Stimulated activated effector memory CD8-positive, alpha-beta T cell treated with anti-CD3 and anti-CD28 coated beads, Interleukin-12 subunit alpha, Interleukin-12 subunit beta, amount 100 ng/mL, for 72 hours (primary cell): ENCODE data around the gene PLAC9.

Source experiments
- ATAC-seq: fragments of 150-1000 bp; cut with Tn5 transposase; 2 replicates; pipeline ENCODE4 v1.10.0; 2021
- DNase-seq, 2 donors: peaks; one replicate each; pipeline ENCODE4 v3.0.0; 2021 to 2022; ENCODE audit warnings: low spot score in 2 of 2
- H3K27ac Mint-ChIP-seq: one replicate; pipeline ENCODE4 v1.8.0; 2022; ENCODE audit warnings: mild to moderate bottlenecking, mixed read lengths
- H3K36me3 Mint-ChIP-seq: one replicate; pipeline ENCODE4 v1.8.0; 2022; ENCODE audit warnings: mild to moderate bottlenecking, mixed read lengths
- H3K4me1 Mint-ChIP-seq: one replicate; pipeline ENCODE4 v1.8.0; 2022; ENCODE audit warnings: mixed read lengths
- H3K4me3 Mint-ChIP-seq: one replicate; pipeline ENCODE4 v1.8.0; 2022; ENCODE audit warnings: mild to moderate bottlenecking, mixed read lengths
- H3K9me3 Mint-ChIP-seq: one replicate; pipeline ENCODE4 v1.8.0; 2022; ENCODE audit warnings: mixed read lengths

Gene PLAC9

DNA sequence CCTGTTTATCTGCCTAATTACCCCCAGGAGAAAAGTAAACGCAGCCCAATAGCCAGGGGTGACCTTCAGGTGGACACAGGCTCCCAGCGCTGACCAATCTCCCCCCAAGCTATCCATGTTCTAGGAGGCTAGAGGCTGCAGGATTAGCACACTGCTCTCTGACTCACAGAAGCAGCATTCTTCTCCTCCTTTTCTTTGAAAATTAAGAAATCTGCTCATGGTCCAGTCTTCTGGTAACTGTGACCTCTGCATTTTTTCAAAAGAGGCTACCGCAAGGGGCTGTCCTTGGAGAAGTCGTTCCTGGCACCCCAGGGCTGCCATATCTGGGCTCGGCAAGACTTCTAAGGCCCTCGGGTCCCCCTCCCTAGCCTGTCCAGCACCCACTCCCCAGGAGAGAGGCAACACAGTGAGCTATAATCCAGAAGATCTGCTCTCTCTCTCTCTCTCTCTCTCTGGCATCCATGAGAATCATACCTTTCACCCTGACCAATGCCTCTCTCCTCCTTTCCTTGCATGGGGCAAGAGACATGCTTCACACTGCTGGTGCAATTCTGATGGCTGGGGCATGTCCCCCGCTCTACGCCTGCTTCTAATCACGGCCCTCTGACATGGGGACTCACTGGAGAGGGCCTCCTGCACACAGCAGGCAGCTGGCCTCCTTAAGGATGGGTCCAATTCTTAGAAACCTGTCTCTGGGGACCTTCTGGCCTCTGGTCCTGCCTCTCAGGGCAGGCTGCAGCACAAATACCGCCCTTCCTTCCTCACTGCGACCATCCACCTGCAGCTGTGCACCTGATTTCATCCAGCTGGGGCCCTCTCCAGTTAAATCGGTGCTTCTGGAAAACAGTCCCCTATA is 45.5 kb downstream of the PLAC9 start:
- Mint-ChIP-seq H3K27ac (peak overlapping the region; percentile 87), H3K9me3 (no peaks in the 10 kb centered on the region), H3K4me1 (peaks cover 56% of the 10 kb centered on the region), H3K4me3 (no peak overlapping the region), H3K36me3 (peaks cover 71% of the 10 kb centered on the region)
- ATAC-seq (no peak), DNase-seq (no peak)

DNA sequence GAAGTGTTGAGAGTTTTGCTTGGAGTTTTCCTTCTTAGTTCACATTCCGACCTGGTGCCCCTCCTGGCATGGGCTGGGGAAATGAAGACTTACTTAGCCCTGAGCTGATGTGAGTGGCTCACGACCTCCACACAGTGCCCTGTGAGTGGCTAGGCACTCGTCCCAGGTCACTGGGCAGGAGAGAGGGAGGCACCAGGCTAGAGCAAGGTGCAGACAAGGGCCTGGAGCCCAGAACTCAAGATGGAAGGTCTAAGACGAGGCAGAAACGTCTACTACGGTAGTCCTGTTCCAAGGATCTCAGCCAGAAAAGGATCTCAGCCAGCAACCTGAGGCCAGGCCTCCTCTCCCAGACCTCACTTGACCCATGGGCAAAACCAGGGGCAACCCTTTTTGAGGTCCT is 50.5 kb downstream of the PLAC9 start:
- Mint-ChIP-seq H3K36me3 (peaks cover 32% of the 10 kb centered on the region), H3K4me1 (peaks cover 83% of the 10 kb centered on the region), H3K9me3 (no peaks in the 10 kb centered on the region), H3K4me3 (no peak overlapping the region), H3K27ac (no peak overlapping the region)
- DNase-seq (no peak), ATAC-seq (no peak)

DNA sequence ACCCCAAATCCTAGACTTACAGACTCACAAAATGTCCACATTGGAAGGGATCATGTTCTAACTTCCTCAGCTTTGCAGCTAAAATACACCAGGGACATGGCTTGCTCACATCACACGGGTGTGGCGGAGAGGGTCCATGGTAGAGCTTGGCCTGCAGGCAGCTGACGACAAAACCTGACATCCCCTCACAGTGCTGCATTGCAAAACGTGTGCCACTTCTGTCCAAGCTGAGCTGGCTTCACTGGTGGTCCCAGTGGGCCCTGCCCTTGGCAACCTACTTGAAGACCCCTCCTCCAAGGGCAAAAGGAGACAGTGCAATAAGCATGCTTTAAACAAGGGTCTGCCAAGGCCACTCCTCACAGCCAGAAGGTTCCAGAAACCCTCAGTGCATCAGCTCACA is 50.9 kb downstream of the PLAC9 start:
- Mint-ChIP-seq H3K9me3 (no peaks in the 10 kb centered on the region), H3K36me3 (peaks cover 28% of the 10 kb centered on the region), H3K4me3 (no peak overlapping the region), H3K4me1 (peaks cover 83% of the 10 kb centered on the region), H3K27ac (no peak overlapping the region)
- ATAC-seq (no peak), DNase-seq (no peak)

DNA sequence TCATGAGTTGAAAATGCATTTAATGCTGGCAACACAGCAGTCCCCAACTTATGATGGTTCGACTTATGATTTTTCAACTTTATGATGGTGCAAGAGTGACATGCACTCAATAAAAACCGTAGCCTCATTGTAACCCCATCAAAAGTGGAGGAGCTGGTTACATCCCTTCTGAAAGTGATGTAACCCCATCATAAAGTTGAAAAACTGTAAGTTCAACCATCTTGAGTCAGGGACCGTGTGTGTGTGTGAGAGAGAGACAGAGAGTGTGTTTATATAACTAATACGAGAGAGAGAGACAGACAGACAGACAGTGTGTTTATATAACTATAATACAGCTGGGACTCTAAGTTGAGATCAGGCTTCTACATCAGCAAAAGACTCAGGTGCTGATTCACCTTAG is 51.8 kb downstream of the PLAC9 start:
- Mint-ChIP-seq H3K36me3 (peaks cover 23% of the 10 kb centered on the region), H3K9me3 (no peaks in the 10 kb centered on the region), H3K4me1 (peaks cover 83% of the 10 kb centered on the region), H3K27ac (peak overlapping the region; percentile 86), H3K4me3 (no peak overlapping the region)
- DNase-seq: no peak
- no peak for ATAC-seq

DNA sequence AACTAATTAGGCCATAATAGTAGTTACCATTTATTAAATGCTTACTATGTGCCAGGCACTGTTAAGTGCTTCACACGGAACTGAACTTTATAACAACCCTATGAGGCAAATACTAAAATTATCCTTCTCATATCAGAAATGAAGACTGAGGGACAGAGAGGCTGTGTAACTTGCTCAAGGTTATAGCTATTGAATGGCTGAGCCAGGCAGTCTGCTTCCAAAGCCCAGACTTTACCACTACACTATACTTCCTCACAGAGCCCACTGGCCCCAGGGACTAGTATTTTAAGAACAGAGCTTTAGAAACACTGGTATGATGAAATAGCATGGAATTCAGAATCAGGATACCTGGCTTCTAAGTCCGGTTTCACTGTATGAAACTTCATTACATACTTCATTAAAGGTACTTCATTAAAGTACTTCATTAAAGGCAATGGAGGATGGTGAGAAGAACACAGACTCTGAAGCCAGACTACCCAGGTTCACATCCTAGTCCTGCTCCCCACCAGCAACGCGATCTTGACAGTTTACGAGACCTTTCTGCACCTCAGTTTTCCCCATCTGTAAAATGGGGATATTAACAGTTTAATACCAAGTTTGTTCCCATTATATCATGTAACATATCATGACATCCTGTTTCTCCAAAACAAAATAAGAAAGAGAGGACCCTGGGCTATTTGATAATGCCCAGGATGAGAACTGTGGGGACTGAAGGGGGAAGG is 53.2 kb downstream of the PLAC9 start:
- H3K4me3 Mint-ChIP-seq: peak overlapping the region; percentile 66
- peaks cover 83% of the 10 kb centered on the region for H3K4me1 Mint-ChIP-seq
- ATAC-seq: no peak
- peaks cover 11% of the 10 kb centered on the region for H3K36me3 Mint-ChIP-seq
- peak overlapping the region; percentile 86 for H3K27ac Mint-ChIP-seq
- no peak for DNase-seq
- H3K9me3 Mint-ChIP-seq: no peaks in the 10 kb centered on the region

DNA sequence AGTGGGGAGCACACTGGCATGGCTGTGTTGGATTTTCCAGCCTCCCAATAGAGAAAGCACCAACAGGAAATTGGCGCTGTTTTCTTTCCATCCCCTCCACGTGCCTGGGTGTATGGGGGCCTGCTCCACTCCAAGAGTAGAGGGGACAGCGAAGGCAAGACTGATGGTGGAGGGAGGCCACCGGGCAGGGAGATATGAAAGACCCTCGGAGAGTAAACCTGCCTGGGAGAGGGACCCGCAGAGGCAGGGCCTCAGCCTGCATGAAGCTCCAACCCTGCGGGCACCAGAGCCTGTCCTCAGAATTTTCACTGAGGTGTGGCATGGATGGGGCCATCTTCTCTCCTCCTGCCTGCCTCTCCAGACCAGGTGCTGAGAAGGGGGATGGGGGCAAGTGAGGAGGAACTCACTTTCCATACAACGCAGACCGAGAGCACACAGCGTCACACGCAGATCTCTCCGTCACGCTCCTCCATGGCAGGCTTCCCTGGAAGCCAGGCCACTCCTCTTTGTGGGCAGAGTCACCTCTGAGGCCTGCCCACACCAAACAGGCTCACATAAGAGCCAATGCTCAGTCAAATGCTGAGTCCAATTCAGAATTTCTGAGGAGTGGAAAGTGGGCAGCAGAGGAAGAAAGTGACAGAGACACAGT is 54.0 kb downstream of the PLAC9 start:
- peaks cover 86% of the 10 kb centered on the region for H3K4me1 Mint-ChIP-seq

DNA sequence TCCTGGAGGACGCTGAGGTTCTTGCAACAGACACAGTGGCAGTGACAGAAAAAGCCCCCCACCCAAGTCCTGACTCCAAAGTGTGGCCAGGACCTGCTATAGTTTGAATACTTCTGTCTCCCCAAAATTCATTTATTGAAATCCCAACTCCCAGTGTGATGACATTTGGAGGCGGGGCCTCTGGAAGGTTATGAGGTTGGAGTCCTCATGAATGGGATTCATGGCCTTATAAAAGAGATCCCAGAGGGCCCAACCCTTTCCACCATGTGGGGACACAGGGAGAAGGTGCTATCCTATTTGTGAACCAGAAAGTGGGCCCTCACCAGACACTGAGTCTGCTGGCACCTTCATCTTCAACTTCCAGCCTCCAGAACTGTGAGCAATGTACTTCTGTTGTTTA is 54.5 kb downstream of the PLAC9 start:
- no peak for ATAC-seq
- H3K36me3 Mint-ChIP-seq: peaks cover 13% of the 10 kb centered on the region
- H3K9me3 Mint-ChIP-seq: no peaks in the 10 kb centered on the region
- peak overlapping the region; percentile 66 for H3K4me3 Mint-ChIP-seq
- H3K27ac Mint-ChIP-seq: peak overlapping the region; percentile 86
- peaks cover 86% of the 10 kb centered on the region for H3K4me1 Mint-ChIP-seq
- DNase-seq: no peak

More for the DNA sequence above, 54.0 kb downstream of the PLAC9 start:
- Mint-ChIP-seq H3K9me3 (no peaks in the 10 kb centered on the region), H3K4me3 (peak overlapping the region; percentile 66), H3K36me3 (peaks cover 14% of the 10 kb centered on the region), H3K27ac (peak overlapping the region; percentile 86)
- DNase-seq: no peak
- ATAC-seq: no peak

DNA sequence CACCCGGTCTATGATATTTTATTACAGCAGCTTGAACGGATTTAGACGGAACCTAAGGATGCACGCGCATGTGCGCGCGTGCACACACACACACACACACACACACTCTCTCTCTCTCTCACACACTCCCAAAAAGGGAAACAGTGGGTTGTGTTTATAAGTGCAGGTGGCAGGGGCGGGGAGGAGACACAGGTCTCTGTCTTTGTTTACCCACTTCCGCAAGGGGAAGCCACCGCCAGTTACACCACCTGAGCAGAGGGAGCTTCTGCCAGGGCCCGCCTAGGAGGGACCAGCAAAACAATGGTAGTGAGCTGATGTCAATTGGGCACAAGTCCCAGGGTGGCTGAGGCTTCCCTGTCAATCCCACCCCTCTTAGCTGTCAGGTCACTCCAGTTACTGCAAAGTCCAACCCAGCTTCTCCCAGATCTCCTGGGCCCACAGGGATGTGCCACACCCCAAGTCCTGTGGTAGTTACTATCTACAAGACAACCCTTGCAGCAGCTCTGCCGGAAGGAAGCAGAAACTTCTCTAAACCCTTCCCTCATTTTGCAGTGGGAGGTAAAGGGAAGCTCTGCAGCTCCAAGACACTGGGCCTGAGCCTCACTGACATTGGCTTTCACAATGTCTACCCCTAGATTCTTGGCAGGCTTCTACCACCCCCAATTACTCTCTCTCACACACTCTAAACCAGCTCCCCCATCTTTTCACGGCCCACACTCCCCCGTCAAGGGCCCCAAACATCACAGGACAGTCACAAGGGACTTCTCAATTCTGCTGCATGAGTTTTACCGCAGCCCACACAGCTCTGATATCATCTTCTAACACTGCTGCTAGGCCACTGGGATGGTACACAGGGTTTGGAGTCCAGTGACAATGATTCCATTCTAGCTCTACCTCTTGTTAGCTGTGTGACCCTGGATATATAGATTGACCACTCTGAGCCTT is 55.2 kb downstream of the PLAC9 start:
- no peaks in the 10 kb centered on the region for H3K9me3 Mint-ChIP-seq
- peak overlapping the region; percentile 86 for H3K27ac Mint-ChIP-seq
- peaks cover 11% of the 10 kb centered on the region for H3K36me3 Mint-ChIP-seq
- ATAC-seq (peak; percentile 93), DNase-seq (peak; percentile 40 to 80)
- H3K4me3 Mint-ChIP-seq: peak overlapping the region; percentile 66
- H3K4me1 Mint-ChIP-seq: peaks cover 87% of the 10 kb centered on the region

DNA sequence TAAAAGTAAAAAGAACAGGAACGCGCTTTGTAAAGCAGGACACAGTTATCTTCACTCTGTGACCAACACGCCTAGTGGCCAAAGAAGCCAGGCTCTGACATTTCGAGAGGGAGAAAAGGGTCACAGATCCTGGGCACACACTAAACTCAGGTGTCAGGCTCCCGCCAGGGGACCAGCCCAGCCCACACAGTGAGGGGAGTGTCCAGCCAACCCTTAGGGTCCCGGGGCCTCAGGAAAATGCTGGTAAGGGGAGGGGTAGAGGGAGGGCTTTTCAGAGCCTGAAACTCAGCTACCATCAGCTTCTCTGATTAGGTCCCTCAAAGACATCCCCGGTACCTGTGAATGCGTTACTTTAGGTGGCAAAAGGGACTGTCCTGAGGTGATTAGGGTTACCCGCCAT is 56.2 kb downstream of the PLAC9 start:
- DNase-seq: no peak
- Mint-ChIP-seq H3K27ac (peak overlapping the region; percentile 86), H3K4me3 (peak overlapping the region; percentile 66), H3K9me3 (no peaks in the 10 kb centered on the region), H3K4me1 (peaks cover 77% of the 10 kb centered on the region), H3K36me3 (peaks cover 8% of the 10 kb centered on the region)
- ATAC-seq: no peak

DNA sequence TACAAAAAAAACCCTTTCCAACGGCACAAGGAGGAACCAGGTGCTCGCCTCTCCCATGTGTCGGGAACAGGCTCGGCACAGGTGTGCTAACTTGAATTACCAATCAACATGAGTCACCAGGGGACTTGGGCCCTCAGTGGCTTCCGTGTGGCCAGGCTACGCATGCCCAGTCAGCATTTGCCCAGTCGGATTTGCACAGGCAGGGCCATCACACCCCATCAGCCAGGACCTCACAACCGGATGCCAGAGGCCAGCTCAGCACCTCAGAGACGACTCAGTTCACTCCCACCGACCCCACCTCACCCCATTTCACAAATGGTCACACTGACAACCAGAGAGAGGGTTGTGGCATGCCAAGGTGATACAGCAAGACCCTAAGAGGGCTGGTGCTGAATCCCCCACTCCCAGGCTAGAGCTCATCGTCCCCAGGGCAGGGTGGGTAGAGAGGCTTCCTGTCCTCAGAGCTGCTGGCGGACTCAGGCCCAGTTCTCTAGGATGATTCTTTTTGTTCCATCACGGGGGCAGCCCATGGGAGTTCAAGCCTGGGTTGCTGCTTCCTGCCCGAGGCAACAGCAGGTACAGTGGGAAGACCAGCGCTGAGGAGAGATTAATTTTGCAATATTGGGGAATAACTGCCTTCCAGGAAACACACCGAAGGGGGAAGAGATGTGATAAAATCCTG is 59.2 kb downstream of the PLAC9 start:
- peak; percentile 17 to 78 for DNase-seq
- H3K36me3 Mint-ChIP-seq: peaks cover 29% of the 10 kb centered on the region
- H3K27ac Mint-ChIP-seq: peak overlapping the region; percentile 79
- H3K4me3 Mint-ChIP-seq: peak overlapping the region; percentile 65
- H3K9me3 Mint-ChIP-seq: no peaks in the 10 kb centered on the region
- peak; percentile 56 for ATAC-seq
- peaks cover 76% of the 10 kb centered on the region for H3K4me1 Mint-ChIP-seq

DNA sequence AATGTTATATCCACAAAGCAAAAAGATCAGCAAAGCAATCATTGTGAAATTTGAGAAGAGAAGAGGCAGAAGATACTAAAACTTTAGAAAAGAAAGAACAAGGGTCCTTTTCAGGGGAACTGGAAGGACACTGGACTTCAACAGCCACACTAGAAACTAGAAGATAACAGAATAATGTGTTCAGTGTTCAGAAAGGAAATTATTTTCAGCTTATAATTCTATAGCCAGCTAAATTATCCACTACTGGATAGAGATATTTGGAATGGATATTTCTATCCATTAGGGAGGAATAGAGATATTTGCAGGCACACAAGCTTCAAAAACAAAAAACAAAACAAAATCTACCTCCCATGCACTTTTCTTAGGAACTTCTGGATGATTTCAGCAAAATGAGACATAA is 60.0 kb downstream of the PLAC9 start:
- no peak overlapping the region for H3K4me3 Mint-ChIP-seq
- peaks cover 29% of the 10 kb centered on the region for H3K36me3 Mint-ChIP-seq
- no peak for DNase-seq
- H3K27ac Mint-ChIP-seq: no peak overlapping the region
- H3K9me3 Mint-ChIP-seq: no peaks in the 10 kb centered on the region
- H3K4me1 Mint-ChIP-seq: peaks cover 76% of the 10 kb centered on the region
- no peak for ATAC-seq

DNA sequence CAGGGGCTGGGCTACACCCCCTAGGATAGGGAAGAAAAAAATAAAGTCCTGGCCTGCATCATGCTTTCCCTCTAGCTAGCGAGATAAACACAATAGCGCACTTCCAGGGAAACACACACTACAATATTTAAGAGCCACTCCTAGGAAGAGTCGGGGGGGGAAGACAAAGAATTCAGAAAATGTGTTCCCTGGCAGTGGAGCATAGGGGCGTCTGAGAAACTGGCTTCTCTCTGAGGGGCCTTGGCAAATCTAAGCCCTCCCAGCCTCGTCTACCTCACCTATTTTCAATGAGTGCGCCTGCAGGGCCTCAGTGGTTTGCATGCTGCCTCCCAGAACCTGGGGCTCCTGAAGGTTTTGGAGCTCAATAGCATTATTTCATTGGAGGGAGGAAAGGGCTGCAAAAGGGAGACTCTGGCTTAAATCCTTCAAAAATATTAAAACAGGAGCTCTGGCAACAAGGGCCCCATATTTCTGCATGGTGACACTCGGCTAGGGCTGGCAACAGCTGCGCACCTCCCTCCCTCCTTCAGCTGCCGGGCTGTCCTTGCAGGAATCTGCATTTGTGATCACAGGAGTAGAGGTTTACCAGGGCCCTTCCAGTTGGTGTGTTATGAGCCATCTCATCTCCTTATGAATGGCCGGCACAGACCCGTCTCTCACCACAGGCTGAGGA is 62.0 kb downstream of the PLAC9 start:
- Mint-ChIP-seq H3K9me3 (no peaks in the 10 kb centered on the region), H3K4me3 (no peak overlapping the region), H3K36me3 (peaks cover 36% of the 10 kb centered on the region), H3K27ac (peak overlapping the region; percentile 90), H3K4me1 (peaks cover 68% of the 10 kb centered on the region)
- ATAC-seq (no peak), DNase-seq (no peak)
